Endothelial cell of umbilical vein (primary cell): Measurements from ENCODE around the gene TBX19. TPM values are rescaled to one million over a fixed set of nuclear protein-coding genes. Genes with fewer than 3 reads are reported as not detected.

ENCODE experiments used
- BruUV-seq: library from RNA; stranded (reverse); fragments of 400-500 nt; replicated peaks from 2 replicates; lab custom pipeline; 2021; lab: Mats Ljungman, UMichigan
- CTCF ChIA-PET: fragments of 300-600, 350-600 bp; sonication (Branson Sonifier 250); formaldehyde crosslinking; loops from one replicate; lab custom pipeline; 2021; ENCODE audit warnings: antibody characterized with exemption, inconsistent platforms; lab: Charles Lee
- POLR2A ChIA-PET: fragments of 300-600, 350-600 bp; sonication (Branson Sonifier 250); formaldehyde crosslinking; loops from one replicate; lab custom pipeline; 2021; ENCODE audit warnings: antibody characterized with exemption, inconsistent platforms; lab: Charles Lee
- DNase-seq: peaks from one replicate; pipeline ENCODE4 v3.0.0-alpha.2; 2011; ENCODE audit warnings: low read depth, low spot score
- FAIRE-seq: peaks from 2 replicates; lab custom pipeline; 2011; peaks lifted over from hg19 to GRCh38; lab: Jason Lieb, UNC
- H2AFZ ChIP-seq: 2 replicates; pipeline ENCODE4 v1.6.0; 2012; ENCODE audit warnings: low read depth, low read length, control low read depth, inconsistent platforms
- H3K27ac ChIP-seq: 2 replicates; pipeline ENCODE4 v1.5.1; 2011; ENCODE audit warnings: low read depth, mild to moderate bottlenecking, control low read depth, low read length, moderate library complexity; ENCODE audit not compliant: insufficient read depth
- H3K27me3 ChIP-seq, 2 experiments: 2 replicates each; pipeline versions ENCODE4 v1.6.0 to v1.6.1; 2011; ENCODE audit warnings: low read length in 2 of 2, mixed read lengths in 1 of 2; ENCODE audit not compliant: control insufficient read depth in 2 of 2, insufficient read depth in 2 of 2
- H3K36me3 ChIP-seq, 2 experiments: 2 replicates in 1 of 2; 3 replicates in 1 of 2; pipeline ENCODE4 v1.5.1; 2011; ENCODE audit warnings: low read length in 2 of 2, mild to moderate bottlenecking in 1 of 2, moderate library complexity in 1 of 2; ENCODE audit not compliant: control insufficient read depth in 2 of 2, insufficient read depth in 2 of 2; ENCODE audit errors: extremely low read depth in 1 of 2
- H3K4me1 ChIP-seq: 3 replicates; pipeline ENCODE4 v1.5.1; 2011; ENCODE audit warnings: mild to moderate bottlenecking, low read length; ENCODE audit not compliant: control insufficient read depth, insufficient read depth; ENCODE audit errors: extremely low read depth
- H3K4me2 ChIP-seq: 2 replicates; pipeline ENCODE4 v1.6.1; 2011; ENCODE audit warnings: low read length, control low read depth, mixed read lengths; ENCODE audit not compliant: insufficient read depth
- H3K4me3 ChIP-seq, 3 experiments: fragments of 200-600 bp in 1 of 3; sonication (generic), shearing (Covaris generic) in 1 of 3; replicated peaks in 1 of 3; 2 replicates each; pipeline ENCODE4 v1.5.1; 2011 to 2016; ENCODE audit warnings: control low read depth in 3 of 3, low read length in 3 of 3, mild to moderate bottlenecking in 2 of 3, inconsistent platforms in 1 of 3, low read depth in 1 of 3, moderate library complexity in 1 of 3; ENCODE audit not compliant: insufficient read depth in 1 of 3
- H3K79me2 ChIP-seq: 2 replicates; pipeline ENCODE4 v1.6.0; 2012; ENCODE audit warnings: low read length, inconsistent platforms; ENCODE audit not compliant: control insufficient read depth, insufficient read depth
- H3K9ac ChIP-seq: replicated peaks from 2 replicates; pipeline ENCODE3; 2011; ENCODE audit warnings: low read length, control low read depth; ENCODE audit not compliant: insufficient read depth; ENCODE audit errors: extremely low read depth
- H3K9me1 ChIP-seq: replicated peaks from 3 replicates; pipeline ENCODE4 v1.6.0; 2011; ENCODE audit warnings: mild to moderate bottlenecking, low read length; ENCODE audit not compliant: control insufficient read depth, insufficient read depth; ENCODE audit errors: extremely low read depth
- H3K9me3 ChIP-seq: replicated peaks from 2 replicates; pipeline ENCODE4 v1.5.1; 2012; ENCODE audit warnings: low read length, inconsistent platforms; ENCODE audit not compliant: control insufficient read depth, insufficient read depth
- H4K20me1 ChIP-seq: replicated peaks from 2 replicates; pipeline ENCODE3; 2011; ENCODE audit warnings: mild to moderate bottlenecking, low read length; ENCODE audit not compliant: control insufficient read depth, insufficient read depth; ENCODE audit errors: extremely low read depth
- EZH2 ChIP-seq: IDR thresholded peaks from 2 replicates; pipeline ENCODE4 v1.6.1; 2012; ENCODE audit warnings: borderline replicate concordance, low read depth, mild to moderate bottlenecking, moderate library complexity, low read length, inconsistent platforms; ENCODE audit not compliant: severe bottlenecking
- FOS ChIP-seq: IDR thresholded peaks from 2 replicates; pipeline ENCODE4 v1.6.1; 2011; ENCODE audit warnings: mild to moderate bottlenecking, low read length, moderate library complexity, borderline replicate concordance; ENCODE audit not compliant: insufficient read depth
- GATA2 ChIP-seq: IDR thresholded peaks from 2 replicates; pipeline ENCODE4 v1.7.0; 2011; ENCODE audit warnings: low read depth, mild to moderate bottlenecking, moderate library complexity, mixed read lengths, low read length; ENCODE audit not compliant: insufficient read length, insufficient read depth
- JUN ChIP-seq: IDR thresholded peaks from 2 replicates; pipeline ENCODE4 v1.6.1; 2011; ENCODE audit warnings: borderline replicate concordance, low read depth; ENCODE audit not compliant: insufficient read length, insufficient read depth
- MYC ChIP-seq: IDR thresholded peaks from one replicate; pipeline ENCODE4 v1.6.1; 2011; ENCODE audit warnings: mild to moderate bottlenecking, low read depth, low read length
- POLR2A ChIP-seq: IDR thresholded peaks from 2 replicates; pipeline ENCODE4 v1.6.1; 2012; ENCODE audit warnings: low read depth, mild to moderate bottlenecking, control low read depth, low read length
- POLR2AphosphoS5 ChIP-seq: IDR thresholded peaks from 2 replicates; pipeline ENCODE4 v1.6.1; 2012; ENCODE audit warnings: low read depth, mild to moderate bottlenecking, control low read depth, low read length, moderate library complexity; ENCODE audit not compliant: insufficient read depth
- dilution Hi-C: fragments of 300-500 bp; cut with MboI; formaldehyde crosslinking; loops from one replicate; pipeline ENCODE4 v1.15.0; 2019; ENCODE audit warnings: low sequenced_read_pairs; ENCODE audit not compliant: extremely low pct_ligation_motif_present
- intact Hi-C: fragments of 100-400 bp; cut with micrococcal nuclease; formaldehyde crosslinking; loops from one replicate; pipeline ENCODE4 v1.10.0; 2022
- polyA plus RNA-seq, 4 experiments: library from polyadenylated mRNA; depleted of rRNA in 3 of 4; stranded (reverse) in 3 of 4; unstranded in 1 of 4; fragments of >200 nt; gene quantifications; 2 replicates each; pipeline versions ENCODE4 v1.2.1 to v1.2.3, GENCODE V29; 2011 to 2012; ENCODE audit warnings: missing spikeins in 1 of 4
- total RNA-seq: library from RNA; stranded (reverse); gene quantifications from 2 replicates; pipeline ENCODE4 v1.2.3, GENCODE V29; 2021
- TF ChIP-seq, protein P1 (sequence below), 2 donors: IDR thresholded peaks; 1 replicate in 1 of 2; 2 replicates in 1 of 2; pipeline ENCODE4 v1.5.1; 2011; ENCODE audit warnings: low read length in 2 of 2, mild to moderate bottlenecking in 2 of 2, moderate library complexity in 2 of 2, control low read depth in 1 of 2, inconsistent platforms in 1 of 2, low read depth in 1 of 2; ENCODE audit not compliant: insufficient read depth in 1 of 2; ENCODE audit errors: extremely low read depth in 1 of 2
- TF ChIP-seq, protein P2 (sequence below): IDR thresholded peaks from 2 replicates; pipeline ENCODE4 v1.6.1; 2011; ENCODE audit not compliant: insufficient read depth, insufficient read length

The TBX19 gene
- total and polyA plus RNA-seq, 2 donors (not counting 3 experiments of a cell fraction or from before 2014, with no cell fraction given) = 2.3 to 2.8 TPM

DNA sequence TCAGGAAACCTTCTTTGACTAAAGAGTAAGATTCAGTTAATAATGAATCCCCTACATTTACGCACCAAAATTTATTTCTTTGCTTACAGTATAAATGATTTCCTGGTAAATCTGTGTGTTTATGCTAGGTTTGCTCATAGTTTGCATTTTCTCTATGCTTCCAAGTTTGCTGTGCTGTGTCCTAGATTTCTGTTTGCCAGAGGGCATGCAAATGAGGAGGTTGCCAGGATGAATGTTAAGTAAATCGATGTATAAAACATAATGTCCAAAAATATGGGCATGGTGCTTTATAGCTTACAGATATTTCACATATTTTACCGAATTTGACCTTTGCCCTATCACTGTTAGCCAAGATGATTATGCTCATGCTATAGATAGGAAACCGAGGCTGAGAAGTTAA, 63.8 kb downstream of the TBX19 start:
- Histone ChIP-seq H2AFZ (no peak overlapping the region), H3K27me3 (peaks cover 4 to 16% of the 10 kb centered on the region in 2 experiments), H3K9me1 (no peaks in the 10 kb centered on the region), H3K4me2 (no peak overlapping the region), H3K36me3 (no peaks in the 10 kb centered on the region), H3K4me3 (no peak overlapping the region), H3K4me1 (peaks cover 5% of the 10 kb centered on the region), H4K20me1 (no peaks in the 10 kb centered on the region), H3K9ac (no peak overlapping the region), H3K9me3 (no peaks in the 10 kb centered on the region), H3K79me2 (no peaks in the 10 kb centered on the region), H3K27ac (no peak overlapping the region)
- dilution Hi-C loops = no loop called here
- DNase-seq = no peak
- FAIRE-seq = no peak
- intact Hi-C loops = loop anchor here (5.0 kb wide), 2 partner anchors 107 to 1003 kb away; no protein-coding TSS in a partner anchor
- TF ChIP-seq MYC (no peak), POLR2A (no peak), POLR2AphosphoS5 (no peak), JUN (no peak), FOS (no peak), GATA2 (no peak), EZH2 (no peak)
- TF ChIP-seq, protein P1, sequence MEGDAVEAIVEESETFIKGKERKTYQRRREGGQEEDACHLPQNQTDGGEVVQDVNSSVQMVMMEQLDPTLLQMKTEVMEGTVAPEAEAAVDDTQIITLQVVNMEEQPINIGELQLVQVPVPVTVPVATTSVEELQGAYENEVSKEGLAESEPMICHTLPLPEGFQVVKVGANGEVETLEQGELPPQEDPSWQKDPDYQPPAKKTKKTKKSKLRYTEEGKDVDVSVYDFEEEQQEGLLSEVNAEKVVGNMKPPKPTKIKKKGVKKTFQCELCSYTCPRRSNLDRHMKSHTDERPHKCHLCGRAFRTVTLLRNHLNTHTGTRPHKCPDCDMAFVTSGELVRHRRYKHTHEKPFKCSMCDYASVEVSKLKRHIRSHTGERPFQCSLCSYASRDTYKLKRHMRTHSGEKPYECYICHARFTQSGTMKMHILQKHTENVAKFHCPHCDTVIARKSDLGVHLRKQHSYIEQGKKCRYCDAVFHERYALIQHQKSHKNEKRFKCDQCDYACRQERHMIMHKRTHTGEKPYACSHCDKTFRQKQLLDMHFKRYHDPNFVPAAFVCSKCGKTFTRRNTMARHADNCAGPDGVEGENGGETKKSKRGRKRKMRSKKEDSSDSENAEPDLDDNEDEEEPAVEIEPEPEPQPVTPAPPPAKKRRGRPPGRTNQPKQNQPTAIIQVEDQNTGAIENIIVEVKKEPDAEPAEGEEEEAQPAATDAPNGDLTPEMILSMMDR (IDR thresholded peaks at IDR 0.05; ENCODE audit: extremely low read depth in 1 of 2, insufficient read depth in 1 of 2, low read depth in 1 of 2, low read length in 2 of 2) = no peak
- TF ChIP-seq, protein P2, sequence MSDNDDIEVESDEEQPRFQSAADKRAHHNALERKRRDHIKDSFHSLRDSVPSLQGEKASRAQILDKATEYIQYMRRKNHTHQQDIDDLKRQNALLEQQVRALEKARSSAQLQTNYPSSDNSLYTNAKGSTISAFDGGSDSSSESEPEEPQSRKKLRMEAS = no peak
- no TSS peak for BruUV-seq
- POLR2A ChIA-PET = no interaction called here
- CTCF ChIA-PET = interaction anchor here (1.0 to 1.1 kb wide), 2 partner anchors 10 to 21 kb away, joined by 3 read pairs; no protein-coding TSS in a partner anchor
